ENCODE measurements around the gene ALDH9A1.

The ALDH9A1 gene

DNA sequence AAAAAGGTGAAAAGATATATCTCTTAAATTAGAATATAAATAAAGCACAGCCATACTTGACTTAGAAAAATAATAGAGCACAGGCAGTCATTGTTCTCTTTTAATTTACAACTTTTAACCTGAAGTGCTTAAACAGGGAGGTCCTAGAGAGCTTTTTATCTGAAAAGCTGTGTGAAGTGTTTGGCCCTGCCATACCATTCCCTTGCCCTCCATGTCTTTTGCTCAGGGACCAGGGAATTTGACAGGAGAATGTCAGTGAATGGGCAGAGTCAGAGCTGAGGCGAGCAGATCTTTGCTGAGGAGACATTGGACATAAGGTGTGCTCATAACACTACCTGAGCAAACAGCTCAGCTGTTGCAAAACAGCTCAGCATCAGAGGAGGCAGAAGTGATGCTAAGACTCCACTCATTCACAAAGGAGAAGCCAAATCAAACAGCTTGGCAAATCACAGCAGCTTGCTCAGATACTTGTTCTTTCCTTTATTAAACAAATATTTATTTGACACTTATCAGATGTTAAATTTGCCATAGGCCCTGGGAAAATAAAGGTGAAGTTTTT is 82.2 kb downstream of the ALDH9A1 start:
- no peak for DNase-seq

All from activated CD8-positive, alpha-beta memory T cell treated with anti-CD3 and anti-CD28 coated beads, Interleukin-2, amount 50 U/mL, for 4 hours (primary cell).